GM03348 (cell line): ENCODE results near the gene JAKMIP1.
A peak's percentile ranks its signal among the peaks of the same experiment; 100 is the strongest.
"Not testable (repeated sequence)": the region's sequence is repeated elsewhere in the genome, so short reads cannot be mapped to it uniquely, and the experiment has no call there.

Experiments used
- DNase-seq: peaks from one replicate; pipeline ENCODE4 v3.0.0; 2012; ENCODE audit warnings: low spot score

The JAKMIP1 gene

GRCh38 chr4:6229095-6229494 is 28.7 kb upstream of the JAKMIP1 start:
- no peak for DNase-seq

GRCh38 chr4:6228158-6229067 is 28.1 kb upstream of the JAKMIP1 start:
- no peak for DNase-seq

- no peak for DNase-seq
Measured at GRCh38 chr4:6227412-6228157, 27.2 kb upstream of the JAKMIP1 start.

GRCh38 chr4:6226506-6226905 is 26.2 kb upstream of the JAKMIP1 start:
- no peak for DNase-seq

- DNase-seq = peak; percentile 46
Measured at GRCh38 chr4:6225469-6225868, 25.1 kb upstream of the JAKMIP1 start.

GRCh38 chr4:6224735-6225134 is 24.4 kb upstream of the JAKMIP1 start:
- no peak for DNase-seq

GRCh38 chr4:6222761-6223292 is 22.5 kb upstream of the JAKMIP1 start:
- no peak for DNase-seq

- DNase-seq = peak; percentile 62
Measured at GRCh38 chr4:6221851-6222760, 21.8 kb upstream of the JAKMIP1 start.

- DNase-seq = no peak
Measured at GRCh38 chr4:6221301-6221850, 21.0 kb upstream of the JAKMIP1 start.

GRCh38 chr4:6217716-6218381 is 17.5 kb upstream of the JAKMIP1 start:
- DNase-seq = no peak

GRCh38 chr4:6216588-6216987 is 16.2 kb upstream of the JAKMIP1 start:
- no peak for DNase-seq

- DNase-seq = no peak
Measured at GRCh38 chr4:6209921-6210320, 9.6 kb upstream of the JAKMIP1 start.

GRCh38 chr4:6209291-6209690 is 8.9 kb upstream of the JAKMIP1 start:
- not testable (repeated sequence) for DNase-seq

GRCh38 chr4:6208416-6208815 is 8.1 kb upstream of the JAKMIP1 start:
- no peak for DNase-seq

- DNase-seq = no peak
Measured at GRCh38 chr4:6207602-6208001, 7.3 kb upstream of the JAKMIP1 start.

- no peak for DNase-seq
Measured at GRCh38 chr4:6206771-6207290, 6.5 kb upstream of the JAKMIP1 start.

- DNase-seq = no peak
Measured at GRCh38 chr4:6205973-6206372, 5.6 kb upstream of the JAKMIP1 start.

GRCh38 chr4:6205567-6205931 is 5.2 kb upstream of the JAKMIP1 start:
- DNase-seq = no peak

GRCh38 chr4:6204871-6205566 is 4.7 kb upstream of the JAKMIP1 start:
- no peak for DNase-seq

GRCh38 chr4:6204098-6204497 is 3.7 kb upstream of the JAKMIP1 start:
- no peak for DNase-seq
